ENCODE results near the gene NMUR1.
A peak's percentile ranks its signal among the peaks of the same experiment; 100 is the strongest.

Gene NMUR1

DNA sequence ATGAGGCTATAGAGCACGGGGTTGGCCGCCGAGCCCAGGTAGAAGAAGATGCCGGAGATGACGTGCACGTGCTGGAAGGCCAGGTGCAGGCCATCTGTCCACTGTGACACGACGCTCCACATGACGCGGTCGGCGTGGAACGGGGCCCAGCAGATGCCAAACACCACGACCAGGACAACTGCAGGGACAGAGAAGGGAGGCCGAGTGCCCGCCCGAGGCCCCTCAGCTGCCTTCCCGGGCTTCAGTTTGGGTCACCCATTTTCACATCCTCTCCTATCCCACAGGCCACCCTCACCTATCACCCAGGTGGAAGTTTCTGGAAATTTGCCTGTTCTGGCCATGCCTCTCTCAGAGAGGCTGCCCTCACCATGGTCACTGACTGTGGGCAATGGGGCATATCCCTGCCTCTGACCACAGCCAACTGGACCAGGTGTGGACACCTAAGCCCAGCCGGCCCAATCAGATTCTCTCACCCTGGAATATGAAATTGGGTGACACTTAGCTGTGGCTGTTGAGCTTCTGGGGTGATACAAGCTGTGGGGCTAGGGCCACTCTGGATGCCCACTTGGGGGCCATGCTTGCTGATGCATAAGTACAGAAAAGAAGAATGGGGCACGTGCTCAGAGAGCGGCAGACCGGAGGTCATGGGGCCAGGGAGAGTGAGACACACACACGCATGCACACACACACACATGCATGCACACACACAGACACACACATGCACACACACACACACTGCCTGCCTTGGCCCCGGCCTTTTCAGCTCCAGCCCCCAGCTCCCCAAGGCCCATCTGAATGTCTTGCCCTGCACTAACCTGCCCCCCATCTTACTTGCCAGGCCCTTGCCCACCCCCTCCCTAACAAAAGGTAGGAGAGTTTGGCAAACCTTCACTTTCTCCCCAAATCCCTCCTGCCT is 4.7 kb downstream of the NMUR1 start:
- no peak for DNase-seq

DNA sequence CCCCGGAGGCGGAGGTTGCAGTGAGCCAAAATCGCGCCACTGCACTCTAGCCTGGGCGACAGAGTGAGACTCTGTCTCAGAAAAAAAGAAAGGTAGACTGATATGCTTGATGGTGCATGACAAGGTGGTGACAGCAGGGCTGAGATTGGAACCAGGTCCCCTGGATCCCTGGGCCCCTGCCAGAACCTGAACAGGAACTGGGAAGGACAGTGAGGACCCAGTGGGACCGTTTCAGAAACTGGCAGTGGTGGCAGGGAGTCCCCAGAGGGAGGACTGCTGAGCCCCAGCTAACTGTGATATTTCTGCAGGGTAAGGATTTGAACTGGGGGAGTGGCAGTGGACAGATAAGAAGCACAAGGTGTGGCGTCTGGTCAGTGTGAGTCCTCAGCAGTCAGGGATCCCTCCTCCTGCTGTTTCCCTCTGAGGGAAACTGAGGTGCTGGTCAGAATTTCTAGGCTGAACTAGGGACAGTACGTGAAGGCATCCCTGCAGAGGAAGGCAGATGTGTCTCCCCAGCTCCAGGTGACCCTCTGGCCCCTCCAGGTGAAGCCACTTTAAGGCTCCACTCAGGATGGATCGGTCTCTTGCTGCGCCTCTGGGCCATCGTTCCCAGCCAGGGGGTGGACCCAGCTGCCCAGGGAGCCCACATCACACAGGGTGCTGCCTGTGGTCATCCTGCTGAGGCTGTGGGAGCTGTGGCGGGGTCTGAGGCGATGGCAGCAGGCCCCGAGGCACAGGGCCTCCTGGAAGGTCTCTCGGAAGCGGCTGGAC is 5.6 kb downstream of the NMUR1 start:
- no peak for DNase-seq

DNA sequence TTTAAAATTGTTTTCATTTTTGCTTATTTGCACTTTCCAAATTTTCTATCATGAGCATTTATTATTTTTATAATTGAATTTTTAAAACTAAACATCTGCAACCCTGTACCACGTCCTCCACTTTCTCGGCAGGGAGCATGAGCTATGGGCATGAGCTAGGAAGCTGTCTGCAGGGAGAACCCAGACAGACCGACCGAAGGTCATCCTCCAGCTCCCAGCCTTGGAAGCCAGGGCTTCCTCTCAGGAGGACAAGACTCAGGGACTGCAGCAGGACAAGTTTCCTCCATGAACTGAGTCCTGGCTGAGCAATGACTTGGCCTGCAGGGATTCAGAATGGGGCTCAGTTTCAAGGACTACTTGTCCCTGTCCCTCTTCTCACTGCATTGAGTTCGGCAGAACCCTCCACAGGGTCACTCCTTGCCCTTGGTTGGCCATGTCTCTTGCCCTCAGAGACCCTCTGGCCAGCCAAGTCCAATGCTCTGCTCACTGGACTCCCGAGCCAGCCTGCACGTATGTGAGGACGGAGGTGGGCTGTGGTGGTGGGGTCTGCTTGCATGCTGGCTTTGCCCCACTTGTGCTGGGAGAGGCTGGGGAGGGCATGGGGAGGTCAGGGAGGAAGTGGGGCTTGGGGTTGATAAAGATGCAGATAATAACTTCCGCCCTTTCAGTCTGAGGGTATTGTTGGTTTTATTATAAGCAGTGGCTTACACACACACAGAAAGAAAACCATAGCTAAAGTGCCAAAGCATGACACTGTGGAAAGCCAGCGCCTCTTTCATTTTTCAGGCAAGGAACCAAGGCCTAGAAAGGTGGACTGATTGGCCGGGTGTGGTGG is 6.6 kb downstream of the NMUR1 start:
- no peak for DNase-seq

DNA sequence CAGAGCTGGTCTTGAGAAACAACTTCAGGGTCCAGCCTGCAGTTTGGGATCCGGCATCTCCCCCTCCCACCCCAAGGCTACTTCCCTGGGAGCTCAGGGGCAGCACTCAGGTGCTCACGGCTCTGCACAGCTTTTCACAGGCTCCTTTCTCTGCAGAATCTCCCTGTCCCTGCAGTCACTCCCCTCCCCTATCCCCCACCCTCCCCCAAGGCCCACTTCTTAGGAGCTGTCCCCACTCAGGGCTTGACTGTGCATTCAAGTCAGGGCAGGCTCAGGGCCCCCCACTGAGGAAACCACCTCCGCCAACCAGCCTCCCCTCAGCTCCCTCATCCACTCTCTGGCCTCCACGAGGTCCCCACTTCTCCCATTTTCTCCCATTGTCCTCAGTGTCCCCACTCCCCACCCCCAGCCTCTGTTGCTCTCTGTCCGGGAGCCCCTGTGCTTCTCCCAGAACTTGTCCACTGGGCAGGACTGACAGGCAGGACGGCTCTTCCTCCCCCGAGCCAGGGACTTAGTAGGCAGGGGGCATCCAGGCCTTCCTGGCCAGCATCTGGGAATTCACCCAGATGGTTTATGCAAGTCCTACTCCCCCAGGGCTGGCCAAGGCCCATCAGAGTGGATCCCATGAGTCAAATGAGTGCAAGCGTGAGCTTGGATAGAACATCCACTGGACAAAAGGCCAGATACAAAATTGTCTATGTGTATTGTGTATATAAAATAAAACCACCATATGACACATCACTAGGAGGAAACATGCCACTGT is 7.6 kb downstream of the NMUR1 start:
- no peak for DNase-seq

DNA sequence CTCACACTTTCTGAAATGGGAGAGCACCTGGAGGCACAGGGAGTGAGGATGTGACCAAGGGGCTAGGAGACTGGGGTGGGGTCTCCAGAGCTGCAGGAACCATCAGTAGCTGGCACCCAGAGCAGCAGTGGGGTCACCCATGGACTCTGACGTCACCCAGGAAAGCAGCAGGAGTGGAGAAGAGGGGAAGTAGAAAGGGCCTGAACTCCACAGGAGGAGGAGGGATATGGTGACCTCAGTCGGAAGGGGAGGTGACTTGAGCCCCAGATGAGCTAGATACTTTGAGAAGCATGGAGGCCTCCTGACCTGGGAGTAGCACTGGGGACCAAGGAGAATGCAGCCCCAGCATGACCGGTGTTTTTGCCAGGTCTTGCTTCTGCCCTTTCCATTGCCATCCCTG is 8.8 kb downstream of the NMUR1 start:
- DNase-seq, result no peak

DNA sequence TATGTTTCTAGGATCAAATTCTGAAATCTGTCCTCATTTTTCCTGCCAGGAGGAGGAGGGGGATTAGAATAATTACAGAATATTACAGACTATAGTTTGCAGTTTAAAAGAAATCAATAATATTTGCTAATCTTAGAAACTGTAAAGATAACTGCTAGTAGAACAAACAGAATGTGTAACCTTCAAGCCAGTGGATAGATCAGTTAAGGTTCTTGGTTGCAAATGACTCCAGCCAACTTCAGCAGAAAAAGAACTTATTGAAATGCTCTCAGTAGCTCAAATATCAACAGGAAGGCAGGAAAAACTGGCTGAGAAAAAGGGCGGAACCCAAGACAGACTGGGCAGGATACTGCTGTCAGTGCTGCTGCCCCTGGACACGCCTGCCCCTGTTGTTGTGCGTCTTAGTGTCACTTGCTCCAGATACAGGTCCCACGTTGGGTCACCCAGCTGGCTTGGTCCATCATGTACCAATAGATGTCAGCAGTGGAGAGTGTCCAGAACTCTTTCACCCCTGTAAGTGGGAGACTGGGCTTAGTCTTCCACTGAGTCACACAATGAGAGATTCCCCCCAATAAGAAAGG is 10.2 kb downstream of the NMUR1 start:
- DNase-seq, result no peak

DNA sequence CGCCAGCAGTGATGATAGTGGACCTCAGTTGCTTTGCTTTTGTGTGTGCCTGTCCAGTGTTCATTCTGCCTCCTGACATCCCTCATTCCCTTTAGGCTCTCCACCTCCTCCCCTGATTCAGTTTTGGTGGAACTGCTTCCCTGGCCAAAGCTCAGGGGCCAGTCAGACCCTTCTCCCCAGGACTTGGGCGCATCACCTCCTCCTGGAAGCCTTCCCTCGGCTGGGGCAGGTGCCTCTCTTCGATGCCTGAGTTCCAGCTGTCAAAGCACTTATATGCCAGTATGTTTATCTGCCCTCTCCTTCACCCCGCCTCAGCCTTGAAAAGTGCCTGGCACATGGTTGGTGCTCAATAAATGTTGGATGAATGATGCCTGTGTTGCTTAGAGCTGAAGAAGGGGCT is 11.5 kb downstream of the NMUR1 start:
- no peak for DNase-seq

DNA sequence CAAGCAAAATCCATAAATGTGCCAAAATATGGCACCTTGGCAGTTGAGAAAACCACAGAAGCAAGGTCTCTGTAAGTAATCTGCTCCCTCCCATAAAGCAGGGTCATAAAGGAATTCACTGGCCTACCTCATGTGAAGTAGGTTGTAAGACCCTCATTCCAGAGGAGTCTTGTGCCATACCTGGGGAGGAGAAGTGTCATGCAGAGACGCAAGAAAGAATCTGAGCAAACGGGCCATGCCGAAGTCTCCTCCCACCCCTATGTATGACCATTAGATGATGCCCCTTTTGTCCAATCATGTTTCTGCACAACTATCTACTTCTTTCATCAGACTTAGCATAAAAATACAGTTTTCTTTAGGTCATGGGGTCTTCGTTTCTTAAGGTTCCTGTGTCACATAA is 14.6 kb downstream of the NMUR1 start:
- peak in 1 of 3 experiments; percentile 37 for DNase-seq

DNA sequence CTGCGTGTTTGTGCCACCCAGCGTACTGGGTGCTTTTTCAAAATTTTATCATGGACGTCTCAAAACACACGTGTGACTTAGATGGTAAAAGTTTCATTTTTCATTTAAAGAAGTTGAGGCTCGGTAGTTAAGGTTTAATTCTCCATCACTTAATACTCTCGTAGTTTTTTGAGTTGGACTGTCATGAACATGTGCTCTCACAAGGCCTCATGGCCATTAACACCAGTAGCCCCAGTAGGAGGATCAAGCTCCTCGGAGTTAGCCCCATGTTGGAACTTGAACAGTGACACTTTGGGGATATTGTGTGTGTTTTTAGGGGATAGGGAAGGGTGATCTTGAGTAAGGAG is 15.3 kb downstream of the NMUR1 start:
- peak in 1 of 3 experiments; percentile 23 for DNase-seq

DNA sequence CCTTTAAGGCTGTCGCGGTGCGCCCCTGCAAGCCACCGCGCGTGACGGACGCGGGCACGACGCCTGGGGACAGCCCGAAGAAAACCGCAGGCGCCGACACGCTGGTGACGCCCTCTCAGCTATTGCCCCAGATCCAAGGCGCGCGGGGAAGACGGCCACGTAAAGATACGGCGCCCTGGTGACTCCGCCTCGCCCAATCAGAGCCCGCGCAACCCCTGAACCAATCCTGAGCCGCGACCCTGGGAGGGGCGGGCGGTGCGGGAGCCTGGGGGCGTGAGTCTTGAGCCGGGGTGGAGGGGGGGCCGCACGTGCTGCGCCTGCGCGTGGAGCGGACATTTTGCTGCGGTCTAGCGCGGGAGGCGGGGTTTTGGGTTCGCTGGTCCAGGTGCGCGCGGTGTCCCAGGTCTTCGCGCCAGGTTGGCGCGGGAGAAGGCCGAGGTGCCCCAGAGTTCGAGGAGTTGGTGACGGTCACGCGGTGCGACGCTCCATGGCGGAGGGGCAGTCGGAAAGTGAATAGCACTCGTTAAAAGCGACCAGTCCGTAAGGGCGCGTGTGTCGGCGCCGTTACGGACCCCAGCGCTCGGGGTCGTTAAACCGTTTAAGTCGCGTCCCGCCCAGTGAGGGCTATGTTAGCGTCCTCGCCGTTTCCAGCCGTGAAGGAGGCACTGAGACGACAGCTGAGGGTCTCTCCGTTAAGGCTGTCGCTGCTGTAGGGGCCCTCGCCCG is 15.9 kb downstream of the NMUR1 start:
- DNase-seq, result peak; percentile 92 to 99 (median 98)

DNA sequence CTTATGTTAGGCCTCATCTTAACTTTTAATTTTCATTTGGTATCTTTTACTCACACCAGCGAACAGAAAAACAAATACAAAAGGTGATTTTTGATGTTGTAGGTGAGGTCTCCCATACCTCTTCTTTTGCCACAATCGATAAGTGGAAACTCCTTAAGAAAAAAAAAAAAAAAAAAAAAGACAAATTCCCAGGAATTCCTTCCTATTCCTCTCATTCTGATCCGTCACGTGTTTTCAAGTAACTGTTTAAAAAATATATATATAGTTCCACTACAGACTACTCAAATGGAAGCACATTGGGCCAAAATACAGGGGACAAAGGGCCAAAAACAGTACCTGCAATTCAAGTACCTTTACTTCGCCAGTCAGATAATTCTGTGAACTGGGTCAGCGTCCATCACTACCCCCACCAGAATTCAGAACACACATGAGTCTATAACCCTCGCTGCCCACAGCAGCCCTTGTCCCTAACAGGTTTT is 16.5 kb downstream of the NMUR1 start:
- no peak for DNase-seq

DNA sequence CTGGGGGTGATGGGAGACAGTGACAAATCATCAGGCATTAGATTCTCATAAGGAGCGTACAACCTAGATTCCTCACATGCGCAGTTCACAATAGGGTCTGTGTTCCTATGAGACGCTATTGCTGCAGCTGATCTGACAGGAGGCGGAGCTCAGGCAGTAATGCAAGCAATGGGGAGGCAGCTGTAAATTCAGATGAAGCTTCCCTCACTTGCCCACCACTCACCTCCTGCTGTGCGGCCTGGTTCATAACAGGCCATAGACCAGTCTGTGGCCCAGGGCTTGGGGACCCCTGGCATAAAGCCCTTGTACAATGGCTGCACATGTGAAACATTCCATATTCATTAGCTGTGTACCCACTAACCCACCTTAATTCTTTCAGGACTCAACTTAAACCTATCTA is 18.0 kb downstream of the NMUR1 start:
- DNase-seq, result peak in 1 of 3 experiments; percentile 21

DNA sequence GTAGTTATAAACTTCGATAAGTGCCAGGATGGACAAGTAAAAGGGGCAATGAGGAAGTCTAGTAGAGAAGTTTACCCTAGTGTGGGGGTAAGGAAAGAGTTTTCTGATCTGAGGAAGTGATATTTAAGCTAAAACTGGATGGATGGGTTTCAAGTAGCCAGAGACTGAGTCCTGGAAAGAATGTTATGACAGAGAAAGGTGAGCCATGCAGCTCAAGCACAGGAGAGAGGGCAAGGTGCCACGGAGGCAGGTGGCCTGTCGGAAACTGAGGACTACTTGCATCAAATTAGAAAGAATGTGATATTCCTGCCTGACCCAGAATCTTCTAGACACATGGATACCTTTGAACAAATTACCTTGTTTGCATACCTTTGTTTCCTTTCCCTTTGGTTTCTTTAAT is 26.5 kb downstream of the NMUR1 start:
- DNase-seq, result no peak

DNA sequence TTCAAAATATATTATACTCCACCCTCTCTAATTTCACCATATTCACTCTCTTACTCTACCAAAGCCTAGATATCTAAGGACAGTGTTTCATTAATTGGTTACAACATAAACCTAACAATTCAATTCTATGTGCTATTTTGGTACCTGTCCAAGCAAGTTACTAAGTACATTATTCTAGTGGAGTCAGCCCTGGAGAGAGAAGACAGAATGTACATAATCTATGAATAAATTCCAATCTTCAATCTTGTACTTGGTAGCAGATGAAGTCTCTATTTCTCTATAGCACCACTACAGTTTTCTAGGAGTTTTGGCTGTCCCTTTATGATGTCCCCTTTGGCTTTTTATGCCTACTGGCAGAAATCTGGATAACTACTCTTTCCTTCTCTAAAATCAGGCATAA is 27.6 kb downstream of the NMUR1 start:
- no peak for DNase-seq

DNA sequence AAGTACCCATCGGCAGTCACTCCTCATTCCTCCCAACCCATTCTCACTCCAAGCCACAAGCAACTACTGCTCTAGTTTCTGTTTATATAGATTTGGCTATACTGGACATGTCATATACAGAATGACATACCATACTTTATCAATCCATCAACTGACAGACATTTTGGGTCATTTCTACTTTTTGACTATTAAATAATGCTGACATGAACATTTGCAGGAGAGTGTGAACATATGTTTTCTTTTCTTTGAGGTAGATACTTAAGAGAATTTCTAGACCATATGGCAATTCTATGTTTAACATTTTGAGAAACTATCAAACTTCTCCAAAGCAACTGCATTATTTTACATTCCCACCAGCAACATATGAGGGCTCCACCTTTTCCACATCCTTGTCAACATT is 32.6 kb downstream of the NMUR1 start:
- no peak for DNase-seq

DNA sequence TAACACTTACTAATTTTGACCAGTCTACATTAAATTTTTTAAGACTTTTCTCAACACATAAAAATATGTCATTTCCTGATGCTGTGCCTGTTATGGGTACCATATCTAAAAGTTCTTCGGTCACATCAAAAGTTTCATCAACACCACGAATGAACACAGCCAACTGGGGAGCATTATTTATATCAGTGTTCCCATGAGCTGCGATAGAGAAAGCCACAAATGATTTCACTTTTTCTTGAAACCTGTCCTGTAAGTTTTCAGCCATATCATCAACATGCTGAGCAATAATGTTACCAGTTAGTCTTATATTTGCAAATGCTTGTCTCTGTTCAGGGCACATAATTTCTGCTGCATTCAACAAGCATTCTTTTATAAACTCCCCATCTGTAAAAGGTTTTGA is 35.6 kb downstream of the NMUR1 start:
- no peak for DNase-seq

DNA sequence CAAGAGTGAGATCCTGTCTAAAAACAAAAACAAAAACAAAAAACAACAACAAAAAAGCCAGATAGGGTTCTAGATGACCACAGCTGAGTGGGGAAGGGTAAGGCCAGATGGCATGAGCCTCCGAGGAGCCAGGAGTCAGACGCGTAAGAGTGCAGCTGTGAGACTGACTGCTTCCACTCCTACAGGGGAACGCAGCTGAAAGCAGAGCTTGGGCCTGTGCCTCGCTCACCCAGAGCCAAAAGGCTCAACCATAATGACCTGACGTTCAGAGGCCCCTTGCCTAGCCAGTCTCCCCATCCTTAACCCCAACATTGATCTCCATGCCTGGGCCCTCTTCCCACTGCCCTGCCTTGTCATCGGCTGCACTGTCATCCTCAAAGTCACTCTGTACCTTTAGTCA is 39.4 kb downstream of the NMUR1 start:
- no peak for DNase-seq

DNA sequence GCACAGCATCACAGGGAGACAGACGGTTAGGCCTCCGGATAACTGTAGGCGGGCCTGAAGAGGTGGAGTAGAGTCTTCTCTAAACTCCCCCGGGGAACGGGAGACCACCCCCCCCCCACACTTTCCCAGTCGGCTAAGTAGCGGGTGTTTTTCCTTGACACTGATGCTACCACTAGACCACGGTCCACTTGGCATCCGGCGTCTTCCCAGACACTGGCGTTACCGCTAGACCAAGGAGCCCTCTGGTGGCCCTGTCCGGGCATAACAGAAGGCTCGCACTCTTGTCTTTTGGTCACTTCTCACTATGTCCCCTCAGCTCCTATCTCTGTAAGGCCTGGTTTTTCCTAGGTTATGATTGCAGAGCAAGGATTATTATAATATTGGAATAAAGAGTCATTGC is 40.3 kb downstream of the NMUR1 start:
- DNase-seq, result no peak

DNA sequence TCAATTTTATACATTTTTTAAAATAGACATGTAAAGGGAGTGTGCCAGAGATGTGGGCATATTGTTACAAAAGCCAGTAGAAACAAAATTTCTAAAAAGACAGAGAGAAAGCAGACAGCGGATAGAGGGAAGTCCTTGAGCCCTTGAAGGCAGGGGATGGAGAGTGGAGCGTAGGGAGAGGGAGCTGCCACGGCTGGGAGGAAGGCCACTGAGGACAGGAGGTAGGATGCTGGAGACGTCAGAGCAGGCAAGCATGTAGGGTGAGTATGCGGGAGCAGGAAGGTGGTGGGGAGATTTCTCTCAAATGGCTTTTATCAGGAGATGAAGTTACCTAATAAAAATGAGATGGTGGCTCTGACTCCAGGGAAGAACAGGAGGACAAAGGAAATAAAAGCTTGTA is 41.9 kb downstream of the NMUR1 start:
- no peak for DNase-seq

DNA sequence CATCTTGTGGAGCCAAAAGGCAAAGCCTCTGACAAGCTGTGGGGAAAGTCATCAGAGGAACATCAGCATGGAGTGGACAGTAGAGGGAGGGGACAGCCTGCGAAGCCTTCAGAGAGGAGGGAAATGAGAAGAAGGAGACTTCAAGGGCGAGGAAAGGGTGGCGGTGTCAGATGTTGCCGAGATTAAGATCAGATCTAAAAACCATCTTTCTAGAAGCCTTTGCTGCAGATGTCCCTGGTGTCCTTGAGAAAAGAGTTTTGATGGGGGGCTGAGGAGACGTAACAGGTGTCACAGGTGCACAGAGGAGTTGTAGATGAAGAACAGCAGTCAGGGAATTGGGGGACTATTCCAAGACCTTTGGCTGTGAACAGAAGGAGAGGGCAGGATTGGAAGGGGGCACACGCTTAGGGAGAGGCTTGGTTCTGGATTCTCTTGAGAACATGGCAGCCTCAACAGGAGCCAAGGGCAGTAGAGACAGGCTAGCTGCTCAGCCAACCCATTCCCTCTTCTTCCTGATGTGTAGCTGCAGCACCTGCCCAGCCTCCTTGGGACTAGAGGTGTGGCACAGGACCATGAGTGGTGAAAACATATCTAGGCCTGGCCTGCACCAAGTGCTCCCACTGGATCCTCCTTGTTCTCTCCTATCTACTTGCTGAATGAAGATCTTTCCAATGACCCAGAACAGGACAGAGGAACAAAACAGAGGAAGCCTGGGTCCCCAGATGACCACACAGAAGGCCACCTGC is 43.2 kb downstream of the NMUR1 start:
- DNase-seq, result no peak
